ENCODE measurements around the gene PKP3.
"Not testable (repeated sequence)": the region's sequence is repeated elsewhere in the genome, so short reads cannot be mapped to it uniquely, and the experiment has no call there.

The PKP3 gene

DNA sequence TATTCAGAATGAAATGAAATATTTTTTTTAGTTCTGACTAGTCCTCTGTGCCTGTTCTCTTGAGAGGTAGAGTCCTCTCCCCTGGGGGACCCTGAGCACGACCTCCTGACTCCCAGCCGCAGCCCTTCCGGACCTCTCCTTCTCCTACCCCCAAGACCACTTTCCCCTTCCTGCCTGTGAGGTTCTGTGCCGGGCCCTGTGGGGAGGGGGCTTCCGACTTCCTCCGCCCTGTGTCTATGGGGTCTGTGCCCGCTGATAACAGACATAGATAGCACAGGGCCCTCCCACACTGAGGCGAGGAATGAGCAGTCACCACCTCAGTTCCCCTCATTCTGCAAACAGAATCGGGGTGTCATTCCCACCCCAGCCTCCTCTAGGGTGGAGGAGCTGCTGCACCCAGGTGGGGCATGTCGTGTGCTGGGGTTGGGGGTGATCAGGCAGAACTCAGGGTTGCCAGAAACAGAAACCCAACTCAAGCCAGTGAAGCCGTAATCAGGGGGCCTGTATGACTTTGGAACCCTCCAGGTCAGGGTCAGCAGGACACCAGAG is 11.9 kb upstream of the PKP3 start:
- Histone ChIP-seq H3K27me3 (ENCODE audit: insufficient read depth, low read length) (no peaks in the 10 kb centered on the region), H3K4me1 (ENCODE audit: insufficient read depth, low read length) (no peaks in the 10 kb centered on the region), H3K4me3 (ENCODE audit: low read length) (no peak overlapping the region), H3K36me3 (ENCODE audit: insufficient read depth, low read depth, low read length) (peaks cover 23% of the 10 kb centered on the region; the same call in 1 of the 2 replicates), H3K27ac (ENCODE audit: low read length) (no peak overlapping the region), H3K9ac (ENCODE audit: low read depth, low read length) (no peak overlapping the region), H3K9me3 (ENCODE audit: insufficient read depth, low read depth, low read length) (no peaks in the 10 kb centered on the region)

DNA sequence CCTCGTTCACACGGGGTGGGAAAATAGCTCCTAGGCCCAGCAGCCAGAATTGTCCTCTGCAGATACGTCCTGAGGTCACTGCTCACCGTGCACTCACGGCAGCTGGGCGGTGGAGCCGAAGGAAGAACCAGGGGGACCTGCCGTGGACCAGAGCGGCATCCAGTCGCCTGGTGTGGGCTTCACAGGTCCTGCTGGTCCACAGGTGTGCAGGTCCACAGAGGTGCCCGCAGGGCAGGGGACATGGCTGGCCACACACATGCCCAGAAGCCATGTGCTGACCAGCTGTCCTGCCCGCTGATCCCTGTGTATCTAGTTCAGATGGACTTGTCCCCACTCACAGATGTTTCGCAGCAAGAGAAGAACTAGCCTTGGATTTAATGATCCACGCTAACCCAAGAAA is 10.6 kb upstream of the PKP3 start:
- no peaks in the 10 kb centered on the region for H3K9me3 ChIP-seq (ENCODE audit: insufficient read depth, low read depth, low read length)
- no peak overlapping the region; the same call in 1 of the 2 replicates for H3K9ac ChIP-seq (ENCODE audit: low read depth, low read length)
- H3K4me3 ChIP-seq (ENCODE audit: low read length), result no peak overlapping the region
- H3K36me3 ChIP-seq (ENCODE audit: insufficient read depth, low read depth, low read length), result peaks cover 13% of the 10 kb centered on the region; the same call in 1 of the 2 replicates
- no peaks in the 10 kb centered on the region for H3K27me3 ChIP-seq (ENCODE audit: insufficient read depth, low read length)
- H3K4me1 ChIP-seq (ENCODE audit: insufficient read depth, low read length), result no peaks in the 10 kb centered on the region
- H3K27ac ChIP-seq (ENCODE audit: low read length), result no peak overlapping the region

DNA sequence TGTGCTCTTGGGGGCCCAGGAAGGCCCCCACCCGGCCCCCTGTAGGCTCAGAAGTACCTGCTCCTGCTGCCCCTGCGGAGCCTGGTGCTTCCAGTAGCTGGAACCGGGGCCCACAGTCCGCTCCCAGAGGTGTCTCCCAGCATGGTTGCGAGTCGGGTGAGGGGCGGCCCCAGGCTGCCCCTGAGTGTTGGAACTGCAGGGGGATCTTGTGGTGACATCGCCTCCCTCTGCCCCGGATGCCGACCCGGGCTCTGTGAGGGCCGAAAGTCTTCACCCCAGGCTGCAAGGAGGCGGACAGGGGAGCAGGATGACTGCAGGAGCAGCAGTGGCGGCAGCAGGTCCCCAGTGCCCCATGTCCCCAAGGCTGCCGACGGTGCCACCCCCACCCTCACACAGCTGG is 9.5 kb upstream of the PKP3 start:
- no peaks in the 10 kb centered on the region for H3K27me3 ChIP-seq (ENCODE audit: insufficient read depth, low read length)
- no peak overlapping the region for H3K27ac ChIP-seq (ENCODE audit: low read length)

DNA sequence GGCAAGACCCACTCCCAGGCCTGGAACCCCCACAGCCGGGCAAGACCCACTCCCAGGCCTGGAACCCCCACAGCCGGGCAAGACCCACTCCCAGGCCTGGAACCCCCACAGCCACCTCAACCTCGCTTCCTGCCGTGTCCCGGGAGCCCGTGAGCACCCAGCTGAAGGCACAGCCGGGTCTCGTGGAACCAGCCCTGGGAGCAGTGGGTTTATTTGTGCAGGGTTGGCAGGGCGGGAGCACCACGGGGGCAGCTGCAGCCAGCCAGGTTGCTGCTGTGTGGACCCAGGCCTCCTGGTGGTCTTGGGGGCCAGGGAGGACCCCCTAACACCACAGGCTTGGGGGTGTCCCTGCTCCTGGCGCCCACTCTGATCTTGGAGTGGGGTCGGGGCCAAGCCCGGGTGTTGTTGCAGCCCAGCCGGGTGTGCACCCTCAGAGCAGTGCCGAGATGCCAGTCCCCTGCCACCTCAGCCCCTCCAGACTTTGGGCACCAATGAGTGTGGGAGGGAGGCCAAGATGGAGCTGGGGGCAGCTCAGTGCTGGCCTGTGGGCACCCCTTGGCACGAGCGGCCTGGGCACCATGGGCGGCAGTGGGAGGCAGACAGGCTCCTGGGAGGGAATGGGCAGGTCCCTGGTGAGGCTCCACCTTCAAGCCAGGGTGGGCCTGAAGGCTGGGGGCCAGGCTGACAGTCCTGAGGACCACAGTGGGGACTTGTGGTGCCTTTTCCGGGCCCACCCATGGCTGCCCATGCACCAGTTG is 8.2 kb upstream of the PKP3 start:
- no peak overlapping the region for H3K4me3 ChIP-seq (ENCODE audit: low read length)

More for the DNA sequence above, 9.5 kb upstream of the PKP3 start:
- no peak overlapping the region for H3K9ac ChIP-seq (ENCODE audit: low read depth, low read length)
- no peak overlapping the region for H3K4me3 ChIP-seq (ENCODE audit: low read length)
- no peaks in the 10 kb centered on the region for H3K4me1 ChIP-seq (ENCODE audit: insufficient read depth, low read length)
- H3K9me3 ChIP-seq (ENCODE audit: insufficient read depth, low read depth, low read length), result no peaks in the 10 kb centered on the region
- H3K36me3 ChIP-seq (ENCODE audit: insufficient read depth, low read depth, low read length), result peaks cover 7% of the 10 kb centered on the region; the same call in 1 of the 2 replicates

DNA sequence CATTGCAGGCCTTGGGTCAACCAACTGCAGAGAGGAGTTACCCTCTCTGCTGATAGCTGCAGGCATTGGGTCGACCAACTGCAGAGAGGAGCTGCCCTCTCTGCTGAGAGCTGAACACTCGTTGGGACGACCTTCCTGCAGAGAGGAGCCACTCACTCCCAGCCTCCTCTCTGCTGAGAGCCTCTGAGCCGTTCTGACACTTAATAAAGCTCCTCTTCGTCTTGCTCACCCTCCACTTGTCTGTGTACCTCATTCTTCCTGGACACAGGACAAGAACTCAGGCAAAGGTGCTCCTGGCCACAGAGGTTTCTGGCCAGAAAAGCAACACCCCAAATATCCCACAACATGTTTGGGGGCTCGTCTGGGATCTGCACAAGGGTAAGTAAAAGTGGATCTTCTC is 7.5 kb upstream of the PKP3 start:
- H3K4me3 ChIP-seq (ENCODE audit: low read length), result no peak overlapping the region
- H3K27ac ChIP-seq (ENCODE audit: low read length), result no peak overlapping the region
- H3K36me3 ChIP-seq (ENCODE audit: insufficient read depth, low read depth, low read length), result no peaks in the 10 kb centered on the region; the same call in 1 of the 2 replicates
- no peaks in the 10 kb centered on the region for H3K4me1 ChIP-seq (ENCODE audit: insufficient read depth, low read length)
- no peak overlapping the region for H3K9ac ChIP-seq (ENCODE audit: low read depth, low read length)
- H3K9me3 ChIP-seq (ENCODE audit: insufficient read depth, low read depth, low read length), result no peaks in the 10 kb centered on the region
- H3K27me3 ChIP-seq (ENCODE audit: insufficient read depth, low read length), result no peaks in the 10 kb centered on the region

More for the DNA sequence above, 8.2 kb upstream of the PKP3 start:
- no peaks in the 10 kb centered on the region for H3K9me3 ChIP-seq (ENCODE audit: insufficient read depth, low read depth, low read length)
- peaks cover 2% of the 10 kb centered on the region; the same call in 1 of the 2 replicates for H3K36me3 ChIP-seq (ENCODE audit: insufficient read depth, low read depth, low read length)
- H3K27me3 ChIP-seq (ENCODE audit: insufficient read depth, low read length), result no peaks in the 10 kb centered on the region
- H3K27ac ChIP-seq (ENCODE audit: low read length), result no peak overlapping the region
- no peak overlapping the region for H3K9ac ChIP-seq (ENCODE audit: low read depth, low read length)
- H3K4me1 ChIP-seq (ENCODE audit: insufficient read depth, low read length), result no peaks in the 10 kb centered on the region

DNA sequence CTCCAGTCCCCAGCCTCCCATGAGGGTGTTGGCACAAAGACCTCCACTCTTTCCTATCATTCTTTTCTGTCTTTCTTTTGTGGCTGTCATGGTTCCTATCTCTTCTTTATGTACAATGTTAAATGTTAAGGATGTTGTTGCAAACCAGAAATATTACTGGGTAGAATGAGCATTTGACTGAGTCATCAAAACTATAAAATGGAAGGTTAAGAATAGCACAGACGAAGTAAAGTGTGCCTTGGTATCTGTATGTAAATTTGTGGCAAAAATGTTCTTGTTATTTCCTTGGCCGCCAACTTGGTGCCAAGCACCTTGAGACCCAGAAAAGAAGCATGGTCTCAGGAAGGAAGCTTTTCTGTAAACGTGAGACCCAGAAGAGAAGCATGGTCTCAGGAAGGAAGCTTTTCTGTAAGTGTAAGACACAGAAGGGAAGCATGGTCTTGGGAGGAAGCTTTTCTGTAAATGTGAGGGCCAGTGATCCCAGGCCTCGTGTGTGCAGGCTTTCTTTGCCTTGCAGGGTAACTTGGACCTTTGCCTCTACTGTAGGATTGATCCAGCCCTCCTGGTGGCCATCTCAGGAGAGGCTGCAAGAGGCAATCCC is 6.7 kb upstream of the PKP3 start:
- no peak overlapping the region for H3K27ac ChIP-seq (ENCODE audit: low read length)
- H3K9ac ChIP-seq (ENCODE audit: low read depth, low read length), result no peak overlapping the region
- no peaks in the 10 kb centered on the region for H3K9me3 ChIP-seq (ENCODE audit: insufficient read depth, low read depth, low read length)
- no peaks in the 10 kb centered on the region for H3K4me1 ChIP-seq (ENCODE audit: insufficient read depth, low read length)
- no peak overlapping the region for H3K4me3 ChIP-seq (ENCODE audit: low read length)
- no peaks in the 10 kb centered on the region for H3K27me3 ChIP-seq (ENCODE audit: insufficient read depth, low read length)
- H3K36me3 ChIP-seq (ENCODE audit: insufficient read depth, low read depth, low read length), result no peaks in the 10 kb centered on the region; the same call in 1 of the 2 replicates

DNA sequence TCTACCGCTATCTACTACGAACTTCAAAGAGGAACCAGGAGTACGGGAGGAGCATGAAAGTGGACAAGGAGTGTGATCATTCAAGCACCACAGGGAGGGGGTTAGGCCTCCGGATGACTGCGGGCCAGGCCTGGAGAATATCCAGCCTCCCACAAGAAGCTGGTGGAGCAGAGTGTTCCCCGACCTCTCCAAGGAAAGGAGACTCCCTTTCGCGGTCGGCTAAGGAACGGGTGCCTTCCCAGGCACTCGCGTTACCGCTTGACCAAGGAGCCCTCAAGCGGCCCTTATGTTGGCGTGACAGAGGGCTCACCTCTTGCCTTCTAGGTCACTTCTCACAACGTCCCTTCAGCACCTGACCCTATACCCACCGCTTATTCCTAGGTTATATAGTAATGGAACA is 4.6 kb upstream of the PKP3 start:
- H3K4me1 ChIP-seq (ENCODE audit: insufficient read depth, low read length); H3K4me3 ChIP-seq (ENCODE audit: low read length): not testable (repeated sequence)

DNA sequence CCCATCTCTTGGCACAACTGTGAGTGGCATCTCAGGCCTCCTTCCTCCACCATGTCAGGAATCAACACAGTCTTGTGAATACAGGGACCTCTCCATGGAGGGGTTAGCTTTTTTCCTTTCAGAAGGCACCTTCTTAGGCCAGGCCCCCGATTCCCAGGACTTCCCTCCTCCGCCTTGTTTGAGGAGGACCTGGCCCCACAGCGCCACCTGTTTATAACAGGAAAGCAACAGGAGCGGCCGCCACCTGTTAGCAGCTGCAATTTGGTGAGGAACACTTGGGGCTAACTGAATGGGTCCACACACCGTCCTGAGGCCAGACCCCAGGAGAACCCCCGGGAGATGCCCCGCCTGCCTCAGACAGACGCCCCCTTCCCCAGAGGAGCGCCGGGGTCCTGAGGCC is 3.8 kb upstream of the PKP3 start:
- H3K4me3 ChIP-seq (ENCODE audit: low read length), result no peak overlapping the region
- no peak overlapping the region for H3K27ac ChIP-seq (ENCODE audit: low read length)
- H3K9ac ChIP-seq (ENCODE audit: low read depth, low read length), result no peak overlapping the region
- H3K4me1 ChIP-seq (ENCODE audit: insufficient read depth, low read length), result no peaks in the 10 kb centered on the region; the same call in 1 of the 2 replicates
- no peaks in the 10 kb centered on the region for H3K27me3 ChIP-seq (ENCODE audit: insufficient read depth, low read length)
- no peaks in the 10 kb centered on the region for H3K9me3 ChIP-seq (ENCODE audit: insufficient read depth, low read depth, low read length)
- no peaks in the 10 kb centered on the region for H3K36me3 ChIP-seq (ENCODE audit: insufficient read depth, low read depth, low read length)

More for the DNA sequence above, 4.6 kb upstream of the PKP3 start:
- not testable (repeated sequence) for H3K9me3 ChIP-seq (ENCODE audit: insufficient read depth, low read depth, low read length); H3K36me3 ChIP-seq (ENCODE audit: insufficient read depth, low read depth, low read length); H3K9ac ChIP-seq (ENCODE audit: low read depth, low read length); H3K27me3 ChIP-seq (ENCODE audit: insufficient read depth, low read length); H3K27ac ChIP-seq (ENCODE audit: low read length)

DNA sequence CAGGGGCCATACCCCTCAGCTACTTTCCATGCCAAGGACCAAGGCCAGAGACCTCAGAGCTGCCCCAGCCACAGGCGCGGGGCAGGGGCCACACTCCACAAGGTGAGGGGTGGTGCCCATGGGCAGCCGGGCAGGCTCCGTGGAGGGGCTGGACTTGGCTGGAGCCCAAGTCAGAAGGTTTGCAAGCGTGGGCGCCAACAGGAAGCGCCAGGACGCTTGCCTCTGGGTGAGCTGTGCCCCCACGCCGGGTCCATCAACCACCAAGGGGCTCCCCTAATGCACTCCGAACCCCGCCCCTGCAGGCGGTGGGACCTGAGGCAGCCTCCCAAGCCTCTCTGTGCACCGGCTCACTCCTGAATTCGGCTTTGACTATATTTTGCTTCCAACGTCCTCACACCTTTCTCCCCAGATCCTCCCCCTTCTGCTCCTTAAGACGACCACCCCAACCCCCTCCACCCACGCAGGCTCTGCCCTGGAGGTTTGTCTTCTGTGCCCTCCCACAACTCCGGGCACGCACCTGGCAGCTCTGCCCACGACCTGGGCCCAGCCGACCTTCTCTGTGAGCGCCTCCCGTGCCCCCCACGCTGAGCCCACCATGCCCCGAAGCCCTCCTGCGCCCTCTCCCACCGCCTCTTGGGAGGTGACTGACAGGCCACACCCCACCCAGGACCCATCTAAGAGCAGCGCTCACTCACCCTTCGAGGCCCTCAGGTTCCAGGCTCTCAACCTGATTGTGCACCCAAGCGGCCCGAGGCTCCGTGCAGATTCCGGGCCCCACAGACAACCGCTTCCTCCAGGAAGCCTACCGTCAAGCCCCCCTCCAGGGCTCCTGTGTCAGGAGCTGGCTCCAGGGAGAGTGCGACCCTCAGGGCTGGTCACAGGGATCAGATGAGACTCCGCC is 2.6 kb upstream of the PKP3 start:
- Histone ChIP-seq H3K4me3 (ENCODE audit: low read length) (no peak overlapping the region), H3K36me3 (ENCODE audit: insufficient read depth, low read depth, low read length) (no peaks in the 10 kb centered on the region), H3K27ac (ENCODE audit: low read length) (no peak overlapping the region), H3K9me3 (ENCODE audit: insufficient read depth, low read depth, low read length) (no peaks in the 10 kb centered on the region), H3K9ac (ENCODE audit: low read depth, low read length) (no peak overlapping the region), H3K27me3 (ENCODE audit: insufficient read depth, low read length) (no peaks in the 10 kb centered on the region), H3K4me1 (ENCODE audit: insufficient read depth, low read length) (no peaks in the 10 kb centered on the region; the same call in 1 of the 2 replicates)

DNA sequence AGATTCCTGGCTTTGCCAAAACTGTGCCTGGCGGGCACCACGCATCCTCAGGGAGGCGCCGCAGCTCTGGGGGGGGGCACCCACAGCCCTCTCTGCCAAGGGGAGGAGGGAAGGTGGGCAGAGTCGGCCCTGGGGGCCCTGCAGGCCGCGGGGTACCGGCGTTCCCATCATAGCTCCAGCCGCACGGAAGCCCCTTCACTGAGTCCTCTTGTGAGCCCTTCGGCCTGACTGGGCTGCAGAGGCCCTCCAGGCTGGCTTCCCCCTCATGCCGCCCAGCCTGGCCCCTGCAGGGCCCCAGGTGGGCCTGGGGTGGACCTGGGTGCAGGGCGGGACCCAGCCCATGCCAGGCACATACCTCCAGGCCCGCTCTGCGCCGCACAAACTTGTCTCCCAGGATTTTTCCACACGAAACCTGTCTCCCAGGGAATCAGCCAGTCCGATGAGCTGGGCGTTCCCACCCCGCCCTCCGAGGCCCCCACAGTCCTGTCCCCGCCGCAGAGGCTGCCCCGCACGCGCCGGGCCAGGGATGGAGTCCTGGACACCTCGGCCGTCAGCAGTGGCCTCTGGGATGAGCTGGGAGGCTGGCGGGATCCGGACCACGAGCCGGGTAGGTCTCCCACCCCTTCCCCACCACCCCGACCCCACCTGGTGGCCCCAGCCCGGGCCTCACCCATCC is 1.8 kb upstream of the PKP3 start:
- Histone ChIP-seq H3K4me3 (ENCODE audit: low read length) (no peak overlapping the region), H3K4me1 (ENCODE audit: insufficient read depth, low read length) (no peaks in the 10 kb centered on the region; the same call in 1 of the 2 replicates), H3K27me3 (ENCODE audit: insufficient read depth, low read length) (no peaks in the 10 kb centered on the region), H3K9me3 (ENCODE audit: insufficient read depth, low read depth, low read length) (no peaks in the 10 kb centered on the region), H3K36me3 (ENCODE audit: insufficient read depth, low read depth, low read length) (no peaks in the 10 kb centered on the region), H3K27ac (ENCODE audit: low read length) (no peak overlapping the region), H3K9ac (ENCODE audit: low read depth, low read length) (no peak overlapping the region)
